Activated CD8-positive, alpha-beta T cell treated with anti-CD3 and anti-CD28 coated beads for 36 hours (primary cell): ENCODE data around the gene WNT11. TPM values are rescaled to one million over a fixed set of nuclear protein-coding genes. Genes with fewer than 3 reads are reported as not detected.

ENCODE experiments used
- ATAC-seq: fragments of 200-7000 bp; cut with Tn5 transposase; one replicate; pipeline ENCODE4 v1.10.0; 2021; ENCODE audit warnings: mild to moderate bottlenecking, moderate library complexity
- CTCF ChIA-PET: fragments of 350-600 bp; sonication (Branson Sonifier 250); formaldehyde crosslinking; loops from one replicate; lab custom pipeline; 2021; ENCODE audit warnings: antibody characterized with exemption; lab: Charles Lee
- POLR2A ChIA-PET: fragments of 350-600 bp; sonication (Branson Sonifier 250); formaldehyde crosslinking; loops from one replicate; lab custom pipeline; 2021; ENCODE audit warnings: antibody characterized with exemption; lab: Charles Lee
- DNase-seq: peaks from one replicate; pipeline ENCODE4 v3.0.0-alpha.2; 2020
- H3K27ac Mint-ChIP-seq: one replicate; pipeline ENCODE4 v1.8.0; 2021; ENCODE audit warnings: mild to moderate bottlenecking, mixed read lengths
- H3K27me3 Mint-ChIP-seq: one replicate; pipeline ENCODE4 v1.8.0; 2021; ENCODE audit warnings: mixed read lengths
- H3K36me3 Mint-ChIP-seq: one replicate; pipeline ENCODE4 v1.8.0; 2021; ENCODE audit warnings: low read depth, mixed read lengths
- H3K4me1 Mint-ChIP-seq: one replicate; pipeline ENCODE4 v1.8.0; 2021; ENCODE audit warnings: low read depth, mixed read lengths
- H3K4me3 Mint-ChIP-seq: one replicate; pipeline ENCODE4 v1.8.0; 2021; ENCODE audit warnings: mild to moderate bottlenecking, moderate library complexity, mixed read lengths
- H3K9me3 Mint-ChIP-seq: one replicate; pipeline ENCODE4 v1.8.0; 2021; ENCODE audit warnings: mixed read lengths
- intact Hi-C: fragments of 100-400 bp; cut with micrococcal nuclease; formaldehyde crosslinking; loops from one replicate; pipeline ENCODE4 v1.10.0; 2022
- total RNA-seq, 2 experiments: library from RNA; stranded (reverse); gene quantifications; one replicate each; pipeline ENCODE4 v1.2.3, GENCODE V29; 2021
- TF ChIP-seq, protein P1 (sequence below): fragments of 200-600 bp; IDR thresholded peaks from one replicate; pipeline ENCODE4 v1.8.0; 2022; ENCODE audit warnings: antibody characterized with exemption, mild to moderate bottlenecking

Gene WNT11
- total RNA-seq, 2 experiments from 2014 or later, result 0.32 to 0.43 TPM

DNA sequence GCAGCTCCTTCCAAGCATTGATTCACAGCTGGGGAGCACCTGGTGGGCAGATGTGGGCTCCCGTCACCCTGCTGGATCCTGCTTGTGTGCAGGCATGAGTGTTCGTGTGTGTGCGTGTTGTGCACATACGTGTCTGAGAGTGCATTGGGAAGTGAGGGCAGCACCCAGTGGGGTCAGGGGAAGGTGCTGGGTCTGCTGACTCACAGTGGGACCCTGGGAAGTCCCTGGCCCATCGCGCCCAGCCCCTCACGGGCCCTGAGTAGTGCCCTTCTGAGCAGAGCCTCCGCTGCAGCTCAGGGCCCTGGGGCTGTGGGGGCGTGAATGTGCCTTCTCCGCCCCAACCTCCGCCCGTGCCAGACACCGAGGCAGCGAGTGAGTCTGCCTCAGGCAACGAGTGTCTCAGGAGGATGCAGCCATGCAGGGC lies 36.8 kb downstream of the WNT11 start:
- intact Hi-C loops, result no loop called here
- POLR2A ChIA-PET, result no interaction called here
- no peaks in the 10 kb centered on the region for H3K36me3 Mint-ChIP-seq
- no peak overlapping the region for H3K4me3 Mint-ChIP-seq
- TF ChIP-seq, protein P1, sequence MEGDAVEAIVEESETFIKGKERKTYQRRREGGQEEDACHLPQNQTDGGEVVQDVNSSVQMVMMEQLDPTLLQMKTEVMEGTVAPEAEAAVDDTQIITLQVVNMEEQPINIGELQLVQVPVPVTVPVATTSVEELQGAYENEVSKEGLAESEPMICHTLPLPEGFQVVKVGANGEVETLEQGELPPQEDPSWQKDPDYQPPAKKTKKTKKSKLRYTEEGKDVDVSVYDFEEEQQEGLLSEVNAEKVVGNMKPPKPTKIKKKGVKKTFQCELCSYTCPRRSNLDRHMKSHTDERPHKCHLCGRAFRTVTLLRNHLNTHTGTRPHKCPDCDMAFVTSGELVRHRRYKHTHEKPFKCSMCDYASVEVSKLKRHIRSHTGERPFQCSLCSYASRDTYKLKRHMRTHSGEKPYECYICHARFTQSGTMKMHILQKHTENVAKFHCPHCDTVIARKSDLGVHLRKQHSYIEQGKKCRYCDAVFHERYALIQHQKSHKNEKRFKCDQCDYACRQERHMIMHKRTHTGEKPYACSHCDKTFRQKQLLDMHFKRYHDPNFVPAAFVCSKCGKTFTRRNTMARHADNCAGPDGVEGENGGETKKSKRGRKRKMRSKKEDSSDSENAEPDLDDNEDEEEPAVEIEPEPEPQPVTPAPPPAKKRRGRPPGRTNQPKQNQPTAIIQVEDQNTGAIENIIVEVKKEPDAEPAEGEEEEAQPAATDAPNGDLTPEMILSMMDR, result no peak
- no peaks in the 10 kb centered on the region for H3K27me3 Mint-ChIP-seq
- ATAC-seq (no peak), DNase-seq (no peak)
- CTCF ChIA-PET, result no interaction called here
- H3K9me3 Mint-ChIP-seq, result no peaks in the 10 kb centered on the region
- peaks cover 6% of the 10 kb centered on the region for H3K4me1 Mint-ChIP-seq
- H3K27ac Mint-ChIP-seq, result no peak overlapping the region

DNA sequence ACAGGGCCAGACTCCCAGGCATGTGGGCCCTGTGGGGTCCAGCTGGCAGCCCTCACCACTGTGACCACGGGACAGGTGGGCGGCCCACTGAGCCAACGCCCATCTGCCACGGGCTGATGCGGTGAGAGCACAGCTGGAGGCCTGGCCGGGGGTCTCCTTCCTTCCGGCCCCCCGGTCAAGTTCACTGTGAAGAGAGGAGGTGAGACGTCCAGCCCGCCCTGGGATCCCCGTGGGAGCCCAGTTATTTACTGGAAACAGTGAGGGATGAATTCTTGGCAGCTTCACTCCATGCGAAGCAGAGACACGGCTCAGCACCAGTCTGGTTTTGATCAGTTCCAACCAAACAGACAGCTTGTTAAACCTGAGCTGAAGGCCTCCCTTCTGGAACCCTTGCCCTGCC lies 38.7 kb downstream of the WNT11 start:
- H3K27me3 Mint-ChIP-seq, result no peaks in the 10 kb centered on the region
- no peaks in the 10 kb centered on the region for H3K9me3 Mint-ChIP-seq
- no peak overlapping the region for H3K27ac Mint-ChIP-seq
- no peak overlapping the region for H3K4me3 Mint-ChIP-seq
- no peaks in the 10 kb centered on the region for H3K36me3 Mint-ChIP-seq
- POLR2A ChIA-PET, result no interaction called here
- CTCF ChIA-PET, result interaction anchor here (1.2 kb wide), 2 partner anchors 15 to 271 kb away, joined by 3 to 5 read pairs; no protein-coding TSS in a partner anchor
- no peak for ATAC-seq
- DNase-seq, result no peak
- intact Hi-C loops, result no loop called here
- peaks cover 1% of the 10 kb centered on the region for H3K4me1 Mint-ChIP-seq
- TF ChIP-seq, protein P1, result no peak

DNA sequence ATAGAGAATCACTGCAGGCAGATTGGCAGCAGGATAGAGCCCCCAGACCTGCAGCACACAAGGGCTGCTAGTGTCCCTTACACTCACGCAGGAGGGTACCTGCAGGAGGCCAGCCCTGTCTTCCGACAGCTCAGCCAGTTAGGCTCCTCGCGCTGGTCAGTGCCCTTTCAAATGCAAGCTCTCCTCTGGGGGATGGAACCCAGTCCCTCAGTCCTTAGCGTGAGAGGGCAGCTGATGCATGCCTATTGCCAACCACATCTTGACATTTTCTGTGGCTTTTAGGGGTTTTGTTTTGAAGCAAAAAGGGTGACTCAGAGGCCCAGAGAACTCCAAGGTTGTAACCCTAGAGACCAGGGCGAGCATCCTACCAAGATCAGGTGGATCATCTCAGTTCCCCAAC lies 40.0 kb downstream of the WNT11 start:
- ATAC-seq (peak; percentile 88), DNase-seq (peak; percentile 50)
- CTCF ChIA-PET, result interaction anchor here (1.8 kb wide), 1 partner anchor 14 kb away, joined by 7 read pairs; no protein-coding TSS in a partner anchor
- Mint-ChIP-seq H3K36me3 (no peaks in the 10 kb centered on the region), H3K27ac (no peak overlapping the region), H3K4me1 (peaks cover 1% of the 10 kb centered on the region), H3K4me3 (no peak overlapping the region), H3K27me3 (no peaks in the 10 kb centered on the region), H3K9me3 (no peaks in the 10 kb centered on the region)
- intact Hi-C loops, result no loop called here
- TF ChIP-seq, protein P1, result no peak
- POLR2A ChIA-PET, result interaction anchor here (0.8 kb wide), 1 partner anchor 46 kb away, joined by 4 read pairs; no protein-coding TSS in a partner anchor

DNA sequence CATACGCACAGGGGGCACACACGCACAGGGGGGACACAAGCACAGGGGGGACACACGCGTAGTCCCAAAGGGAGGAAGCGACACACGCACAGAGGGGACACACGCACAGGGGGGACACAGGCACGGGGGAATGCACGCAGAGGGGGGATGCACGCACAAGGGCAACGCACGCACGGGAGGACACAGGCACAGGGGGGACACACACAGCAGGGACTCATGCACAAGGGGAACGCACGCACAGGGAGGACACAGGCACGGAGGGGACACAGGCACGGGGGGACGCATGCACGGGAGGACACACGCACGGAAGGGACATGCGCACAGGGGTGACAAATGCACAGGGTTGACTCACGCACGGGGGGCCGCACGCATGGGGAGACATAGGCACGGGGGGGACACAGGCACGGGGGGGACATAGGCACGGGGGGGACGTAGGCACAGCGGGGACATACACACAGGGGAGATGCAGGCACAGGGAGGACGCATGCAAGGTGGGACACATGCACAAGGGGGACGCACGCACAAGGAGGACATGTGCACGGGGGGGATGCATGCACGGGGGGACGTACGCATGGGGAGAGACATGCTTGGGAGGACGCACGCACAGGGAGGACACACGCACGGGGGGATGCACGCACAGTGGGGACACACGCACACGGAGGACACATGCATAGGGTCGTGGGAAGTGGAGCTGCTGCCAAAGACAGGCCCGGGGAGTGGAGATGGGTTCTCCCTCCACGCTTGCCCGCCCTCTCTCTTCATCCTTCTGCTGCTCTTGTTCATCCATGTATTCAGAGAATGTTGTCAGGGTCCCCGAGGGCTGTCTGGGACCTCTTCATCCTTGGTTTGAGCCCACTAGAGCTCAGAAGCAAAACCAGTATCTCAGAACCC lies 41.2 kb downstream of the WNT11 start:
- CTCF ChIA-PET, result interaction anchor here (1.8 kb wide), 1 partner anchor 13 kb away, joined by 7 read pairs; no protein-coding TSS in a partner anchor
- H3K9me3 Mint-ChIP-seq, result no peaks in the 10 kb centered on the region

More for the DNA sequence above, 41.2 kb downstream of the WNT11 start:
- intact Hi-C loops, result no loop called here
- H3K36me3 Mint-ChIP-seq, result no peaks in the 10 kb centered on the region
- H3K27me3 Mint-ChIP-seq, result no peaks in the 10 kb centered on the region
- ATAC-seq, result no peak
- POLR2A ChIA-PET, result no interaction called here
- H3K4me1 Mint-ChIP-seq, result peaks cover 1% of the 10 kb centered on the region
- no peak overlapping the region for H3K4me3 Mint-ChIP-seq
- H3K27ac Mint-ChIP-seq, result no peak overlapping the region
- TF ChIP-seq, protein P1, result no peak
- DNase-seq, result no peak
